Measurements from ENCODE around the gene IL34.
"Not testable (repeated sequence)": the region's sequence is repeated elsewhere in the genome, so short reads cannot be mapped to it uniquely, and the experiment has no call there.

IL34 gene

DNA sequence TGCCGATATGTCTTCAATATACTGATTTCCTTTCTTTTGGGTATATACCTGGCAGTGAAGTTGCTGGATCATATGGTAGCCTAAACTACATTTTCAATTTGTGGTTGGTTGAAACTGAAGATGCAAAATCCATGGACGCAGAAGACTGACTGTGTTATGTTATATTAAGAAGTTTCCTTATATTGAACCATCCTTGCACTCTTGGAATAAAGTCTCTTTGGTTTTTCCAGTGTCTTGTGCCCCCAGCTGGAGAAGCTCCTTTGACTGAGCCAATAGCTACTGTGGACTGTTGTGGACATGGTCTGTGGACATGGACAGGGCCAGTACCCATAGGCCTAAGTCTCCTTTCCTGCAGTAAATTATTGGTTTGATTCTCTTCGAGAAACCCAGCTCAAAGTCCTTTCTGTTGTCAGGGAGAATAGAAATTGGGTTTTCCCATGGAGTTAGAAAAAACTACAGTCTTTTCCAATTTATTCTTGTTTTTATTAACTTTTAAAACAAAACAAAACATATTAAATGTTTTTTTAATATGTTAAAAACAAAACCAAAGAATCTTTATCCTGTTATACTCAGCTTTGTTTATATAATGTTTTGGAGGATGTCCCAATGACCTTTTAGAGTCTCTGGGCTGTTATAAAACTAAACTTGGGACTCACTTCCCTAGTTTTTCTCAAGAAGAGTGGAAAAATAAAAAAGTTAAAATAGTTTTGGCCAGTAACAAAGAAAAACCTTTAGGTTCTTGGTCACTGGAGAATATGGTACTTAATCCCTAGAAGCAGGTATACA, 15.2 kb upstream of the IL34 start:
- no peak for DNase-seq (ENCODE audit: low read depth in 2 of 3, low spot score in 2 of 3)

- no peak for DNase-seq (ENCODE audit: low read depth in 2 of 3, low spot score in 2 of 3)
These were observed 14.1 kb upstream of the IL34 start for GRCh38 chr16:70632273-70632672.

DNA sequence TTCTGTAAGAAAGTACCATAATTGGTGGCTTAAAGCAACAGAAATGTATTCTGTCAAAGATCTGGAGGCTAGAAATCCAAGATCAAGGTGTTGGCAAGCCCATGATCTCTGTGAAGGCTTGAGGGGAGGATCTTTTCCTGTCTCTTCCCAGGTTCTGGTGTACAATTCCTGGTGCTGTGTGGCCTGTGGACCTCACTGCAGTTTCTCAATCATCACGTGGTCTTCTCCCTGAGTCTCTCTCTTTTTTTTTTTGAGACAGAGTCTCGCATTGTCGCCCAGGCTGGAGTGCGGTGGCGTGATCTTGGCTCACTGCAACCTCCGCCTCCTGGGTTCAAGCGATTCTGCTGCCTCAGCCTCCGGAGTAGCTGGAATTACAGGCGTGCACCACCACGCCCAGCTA, 12.7 kb upstream of the IL34 start:
- not testable (repeated sequence) for DNase-seq (ENCODE audit: low read depth in 2 of 3, low spot score in 2 of 3)

- DNase-seq (ENCODE audit: low read depth in 2 of 3, low spot score in 2 of 3), result no peak
These were observed 11.5 kb upstream of the IL34 start for GRCh38 chr16:70634861-70635260.

DNA sequence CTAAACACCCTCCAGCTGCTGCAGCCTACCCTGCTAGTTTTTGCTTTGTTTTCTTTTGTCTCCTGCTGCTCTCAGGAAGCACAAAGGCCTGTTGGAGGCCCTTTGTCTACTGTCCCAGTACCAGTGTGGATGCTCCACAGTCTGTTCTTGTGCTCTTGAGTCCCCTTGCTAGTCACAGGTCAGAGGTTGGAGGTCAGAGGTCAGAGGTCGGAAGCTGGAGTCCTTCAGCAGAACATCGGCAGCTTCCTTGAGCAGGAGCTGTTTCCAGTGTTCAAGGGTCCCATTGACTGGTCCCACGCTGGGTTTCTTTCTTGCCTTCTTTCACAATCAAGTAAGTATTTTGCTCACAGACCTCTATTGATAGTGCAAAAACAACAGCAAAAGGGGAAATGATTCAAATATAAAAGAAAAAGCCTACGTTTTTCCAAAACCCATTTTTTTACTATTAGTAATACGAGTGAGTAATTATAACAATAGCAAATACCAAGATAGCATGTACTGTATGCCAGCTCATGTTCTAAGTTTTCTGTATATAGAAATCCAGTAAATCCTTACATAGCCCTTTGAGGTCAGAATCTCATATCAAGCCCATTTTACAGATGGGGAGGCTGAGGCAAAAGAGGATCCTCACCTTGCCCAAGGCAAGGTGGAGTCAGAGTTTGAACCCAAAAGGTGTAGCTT, 10.9 kb upstream of the IL34 start:
- DNase-seq (ENCODE audit: low read depth in 2 of 3, low spot score in 2 of 3), result no peak

- DNase-seq (ENCODE audit: low read depth in 2 of 3, low spot score in 2 of 3), result no peak
These were observed 7.3 kb upstream of the IL34 start for GRCh38 chr16:70638814-70639792.

DNA sequence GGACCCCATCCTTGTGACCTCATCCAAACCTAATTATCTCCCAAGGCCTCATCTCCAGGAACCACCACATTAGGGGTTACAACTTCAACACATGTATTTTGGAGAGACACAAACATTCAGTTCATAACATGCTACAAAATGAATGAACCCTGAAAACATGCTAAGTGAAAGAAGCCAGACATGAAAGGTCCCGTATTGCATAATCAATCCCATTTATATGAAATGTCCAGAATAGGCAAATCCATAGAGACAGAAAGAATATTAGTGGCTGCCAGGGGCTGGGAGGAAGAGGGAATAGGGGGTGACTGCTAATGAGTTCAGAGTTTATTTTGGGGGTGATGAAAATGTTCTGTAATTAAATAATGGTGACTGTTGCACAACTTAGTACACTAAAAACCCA, 3.7 kb upstream of the IL34 start:
- DNase-seq (ENCODE audit: low read depth in 2 of 3, low spot score in 2 of 3), result no peak

DNA sequence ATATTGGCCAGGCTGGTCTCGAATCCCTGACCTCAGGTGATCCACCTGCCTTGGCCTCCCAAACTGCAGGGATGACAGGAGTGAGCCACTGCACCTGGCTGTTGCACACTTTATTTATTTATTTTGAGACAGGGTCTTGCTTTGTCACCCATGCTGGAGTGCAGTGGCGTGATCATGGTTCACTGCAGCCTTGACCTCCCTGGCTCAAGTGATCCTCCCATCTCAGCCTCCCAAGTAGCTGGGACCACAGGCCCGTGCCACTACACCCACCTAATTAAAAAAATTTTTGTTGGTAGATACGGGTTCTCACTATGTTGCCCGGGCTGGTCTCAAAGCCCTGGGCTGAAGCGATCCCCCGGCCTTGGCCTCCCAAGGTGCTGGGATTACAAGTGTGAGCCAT, 3.1 kb upstream of the IL34 start:
- not testable (repeated sequence) for DNase-seq (ENCODE audit: low read depth in 2 of 3, low spot score in 2 of 3)

DNA sequence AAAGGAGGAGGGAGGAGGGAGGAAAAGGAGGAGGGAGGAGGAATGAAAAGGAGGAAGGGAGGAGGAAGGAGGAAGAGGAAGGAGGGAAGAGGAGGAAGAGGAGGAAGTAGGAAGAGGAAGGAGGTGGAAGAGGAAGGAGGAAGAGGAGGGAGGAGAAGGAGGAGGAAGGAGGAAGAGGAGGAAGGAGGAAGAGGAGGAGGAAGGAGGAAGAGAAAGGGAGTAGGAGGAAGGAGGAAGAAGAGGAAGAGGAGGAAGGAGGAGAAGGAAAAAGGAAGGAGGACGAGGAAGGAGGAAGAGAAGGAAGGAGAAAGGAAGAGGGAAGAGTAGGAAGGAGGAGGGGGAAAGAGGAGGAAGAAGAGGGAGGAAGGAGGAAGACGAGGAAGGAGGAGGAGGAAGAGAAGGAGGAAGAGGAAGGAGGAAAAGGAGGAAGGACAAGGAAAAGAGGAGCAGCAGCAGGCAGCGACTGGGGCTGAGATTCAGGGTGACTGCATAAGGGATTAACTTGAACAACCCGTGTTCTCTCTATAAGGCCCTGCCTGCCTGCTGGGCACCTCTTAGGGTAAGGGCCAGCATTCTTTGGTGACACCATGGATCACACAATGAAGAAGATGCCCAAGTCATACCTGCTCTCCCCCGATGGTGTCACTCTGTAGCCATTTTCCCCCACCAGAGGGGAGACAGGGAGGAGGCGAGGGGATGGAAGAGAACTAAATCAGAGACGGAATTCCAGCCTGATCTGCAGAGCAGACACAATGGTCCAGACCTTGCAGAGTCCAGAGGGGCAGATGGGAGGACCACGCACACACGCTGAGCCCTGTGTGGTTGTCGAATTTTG, 1.4 kb upstream of the IL34 start:
- DNase-seq (ENCODE audit: low read depth in 2 of 3, low spot score in 2 of 3), result no peak

DNA sequence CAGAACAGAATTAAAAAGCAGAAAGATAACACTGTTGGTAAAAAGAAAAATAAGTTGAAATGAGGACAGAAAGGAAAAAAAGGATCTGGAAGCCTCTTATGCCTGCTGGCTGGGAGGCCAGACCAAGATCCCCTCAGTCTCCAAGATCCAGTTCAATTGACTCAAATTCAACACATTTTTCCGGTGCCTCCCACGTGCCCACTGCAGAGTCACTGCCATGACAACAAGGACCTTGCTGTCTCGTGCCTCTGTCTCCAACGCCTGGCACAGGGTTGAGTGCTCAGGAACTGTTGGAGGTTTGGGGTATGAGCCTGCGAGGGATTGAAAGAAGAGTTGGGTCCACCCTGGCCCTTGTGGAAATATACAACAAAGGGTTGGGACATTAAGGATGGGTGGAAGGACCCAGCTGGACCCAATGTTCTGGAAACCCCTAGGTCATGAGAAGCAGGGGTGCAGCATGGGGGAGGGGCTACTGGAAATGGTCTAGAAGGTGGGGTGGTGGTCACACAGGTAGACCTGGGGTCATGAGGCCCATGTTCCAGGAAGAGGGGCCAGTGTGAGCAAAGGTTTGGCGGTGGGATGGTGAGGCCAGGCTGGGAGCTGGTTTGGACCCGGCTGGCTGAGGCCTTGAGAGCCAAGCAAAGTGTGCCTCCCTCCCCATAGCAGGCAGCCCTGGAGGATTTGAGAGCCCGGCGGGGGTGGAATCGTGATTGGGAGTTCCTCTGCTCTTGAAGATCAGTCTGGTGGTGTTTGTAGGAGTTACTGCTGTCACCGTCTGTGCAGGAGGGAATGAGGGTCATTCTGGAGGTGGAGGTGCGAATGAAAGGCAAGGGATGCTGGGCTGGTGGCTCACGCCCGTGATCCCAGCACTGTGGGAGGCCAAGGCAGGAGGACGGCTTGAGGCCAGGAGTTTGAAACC, 1.3 kb downstream of the IL34 start:
- DNase-seq (ENCODE audit: low read depth in 2 of 3, low spot score in 2 of 3), result no peak

DNA sequence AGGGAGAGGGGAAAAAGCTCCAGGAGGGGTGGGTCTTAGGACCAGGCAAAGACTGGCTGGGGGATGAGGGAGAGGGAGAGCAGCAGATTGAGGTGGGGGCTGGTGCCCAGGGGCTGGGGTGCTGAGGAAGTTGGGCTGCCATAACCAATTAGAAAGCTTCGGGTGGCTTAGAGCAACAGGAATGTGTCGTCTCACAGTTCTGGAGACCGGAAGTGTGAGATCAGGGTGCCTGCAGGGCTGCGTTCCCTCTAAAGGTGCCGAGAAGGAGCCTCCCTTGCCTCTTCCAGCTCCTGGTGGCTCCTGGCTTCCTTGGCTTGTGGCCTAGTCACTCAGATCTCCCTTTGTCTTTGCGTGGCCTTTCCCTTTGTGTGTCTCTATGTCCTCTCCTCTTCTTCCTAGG, 2.2 kb downstream of the IL34 start:
- no peak for DNase-seq (ENCODE audit: low read depth in 2 of 3, low spot score in 2 of 3)

GRCh38 chr16:70649300-70649699, 2.9 kb downstream of the IL34 start:
- DNase-seq (ENCODE audit: low read depth in 2 of 3, low spot score in 2 of 3), result no peak

DNA sequence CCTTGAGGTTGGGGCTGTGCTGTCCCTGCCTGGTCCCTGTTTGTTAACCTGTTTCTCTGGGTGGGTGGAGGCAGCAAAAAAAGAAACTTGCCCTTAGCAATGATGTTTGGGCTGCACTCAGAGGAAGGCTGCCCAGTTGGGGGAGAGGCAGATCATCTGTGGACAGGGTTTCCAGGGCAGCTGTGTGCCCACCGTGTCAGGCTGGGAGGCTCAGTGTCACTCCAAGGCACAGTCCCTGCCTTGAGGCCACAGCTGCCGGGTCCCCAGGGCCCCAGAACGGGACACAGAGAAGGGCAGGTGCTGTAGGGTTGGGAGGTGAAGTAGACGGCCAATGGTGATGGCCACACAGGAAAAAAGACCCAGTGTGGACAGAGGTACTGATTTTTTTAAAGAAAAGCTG, 3.9 kb downstream of the IL34 start:
- DNase-seq (ENCODE audit: low read depth in 2 of 3, low spot score in 2 of 3), result no peak

DNA sequence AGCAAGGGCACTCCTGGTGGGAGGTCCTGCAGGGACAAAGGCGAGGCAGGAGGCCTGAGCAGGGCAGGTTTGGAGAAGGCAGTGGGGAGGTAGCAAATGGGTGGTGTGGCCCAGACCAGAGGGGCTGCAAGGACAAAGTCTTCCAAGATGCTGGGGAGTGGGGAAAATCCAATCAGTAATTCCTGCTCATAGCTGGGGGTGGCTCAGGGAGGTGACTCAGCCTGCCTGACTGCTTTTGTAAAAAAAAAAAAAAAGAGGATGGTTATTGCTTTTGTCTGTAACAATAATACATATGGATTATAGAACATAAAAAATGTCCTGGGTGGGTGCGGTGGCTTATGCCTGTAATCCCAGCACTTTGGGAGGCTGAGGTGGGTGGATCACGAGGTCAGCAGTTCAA, 5.2 kb downstream of the IL34 start:
- no peak for DNase-seq (ENCODE audit: low read depth in 2 of 3, low spot score in 2 of 3)

GRCh38 chr16:70652322-70652721, 6.0 kb downstream of the IL34 start:
- no peak for DNase-seq (ENCODE audit: low read depth in 2 of 3, low spot score in 2 of 3)

DNA sequence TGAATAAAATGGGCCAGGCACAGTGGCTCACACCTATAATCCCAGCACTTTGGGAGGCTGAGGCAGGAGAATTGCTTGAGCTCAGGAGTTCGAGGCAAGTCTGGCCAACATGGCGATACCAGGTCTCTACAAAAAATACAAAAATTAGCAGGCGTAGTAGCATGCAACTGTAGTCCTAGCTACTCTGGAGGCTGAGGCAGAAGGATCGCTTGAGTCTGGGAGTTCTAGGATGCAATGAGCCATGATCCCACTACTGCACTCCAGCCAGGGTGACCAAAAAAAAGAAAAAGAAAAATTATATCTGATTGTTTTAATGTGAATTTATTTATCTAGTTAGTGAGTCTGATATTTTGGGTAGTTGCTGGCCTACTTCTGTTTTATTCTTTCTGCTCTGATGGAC, 7.0 kb downstream of the IL34 start:
- no peak for DNase-seq (ENCODE audit: low read depth in 2 of 3, low spot score in 2 of 3)

DNA sequence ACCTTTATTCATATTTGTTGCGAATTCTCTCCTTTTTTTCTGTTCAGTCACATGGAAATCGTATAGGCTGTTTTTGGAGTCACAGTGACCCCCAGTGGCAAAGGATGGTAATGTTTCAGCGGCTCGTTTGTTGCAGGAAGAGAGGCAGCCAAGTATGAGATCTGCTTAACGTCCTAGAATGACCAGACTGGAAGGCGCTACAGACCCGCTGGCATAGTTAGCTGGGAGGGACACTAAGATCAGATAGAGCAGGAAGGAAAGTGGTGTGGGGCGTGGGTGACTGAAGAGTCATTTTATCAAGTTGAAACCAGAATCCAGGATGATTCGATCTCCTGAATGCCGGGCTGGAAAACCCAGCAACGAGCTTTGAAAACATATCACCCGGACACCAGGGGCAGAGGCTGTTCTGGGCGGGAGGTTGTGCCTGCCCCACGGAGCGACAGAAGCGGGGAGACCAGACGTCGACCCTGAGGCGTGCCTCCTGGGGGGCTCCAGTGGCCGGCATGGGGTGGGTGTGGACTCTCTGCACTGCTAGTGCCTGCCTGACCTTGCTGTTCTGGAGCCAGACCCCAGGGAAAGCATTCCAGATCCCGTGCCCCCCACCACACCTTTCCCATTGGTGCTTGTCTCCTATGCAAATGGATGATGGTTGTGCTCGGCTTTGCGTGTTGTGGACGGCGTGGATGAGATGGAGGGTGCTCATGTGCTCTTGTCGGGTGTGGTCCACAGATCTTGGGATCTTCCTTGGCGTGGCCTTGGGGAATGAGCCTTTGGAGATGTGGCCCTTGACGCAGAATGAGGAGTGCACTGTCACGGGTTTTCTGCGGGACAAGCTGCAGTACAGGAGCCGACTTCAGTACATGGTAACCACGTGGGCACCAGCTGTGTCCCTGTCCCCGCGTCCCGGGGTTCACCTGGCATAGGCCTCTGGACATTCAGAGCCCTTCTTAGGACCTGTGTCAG, 7.7 kb downstream of the IL34 start:
- peak; percentile 40 to 82 (median 74) for DNase-seq (ENCODE audit: low read depth in 2 of 3, low spot score in 2 of 3)

GRCh38 chr16:70656065-70656711, 9.8 kb downstream of the IL34 start:
- no peak for DNase-seq (ENCODE audit: low read depth in 2 of 3, low spot score in 2 of 3)

Data from activated CD8-positive, alpha-beta memory T cell treated with anti-CD3 and anti-CD28 coated beads for 48 hours (primary cell).